Thyroid gland (tissue), 4 donors: ENCODE results near the gene SPPL2C. TPM values are rescaled to one million over a fixed set of nuclear protein-coding genes. Genes with fewer than 3 reads are reported as not detected.
A peak's percentile ranks its signal among the peaks of the same experiment; 100 is the strongest.

Source experiments
- DNase-seq, 2 donors: peaks; one replicate each; pipeline ENCODE4 v3.0.0-alpha.2; 2019
- H3K27ac ChIP-seq, 3 donors: fragments of 200-600 bp; sonication (generic); 1 replicate in 2 of 3; 2 replicates in 1 of 3; pipeline ENCODE4 v1.5.1; 2016 to 2019; ENCODE audit warnings: mild to moderate bottlenecking in 1 of 3, moderate library complexity in 1 of 3
- H3K27me3 ChIP-seq: fragments of 200-600 bp; sonication (generic); one replicate; pipeline ENCODE4 v1.5.1; 2019
- H3K36me3 ChIP-seq, 2 donors: fragments of 200-600 bp; sonication (generic); one replicate each; pipeline ENCODE4 v1.5.1; 2016 to 2019
- H3K4me1 ChIP-seq, 2 donors: fragments of 200-600 bp; sonication (generic); one replicate each; pipeline ENCODE4 v1.5.1; 2017 to 2019
- H3K4me3 ChIP-seq, 3 donors: fragments of 200-600 bp; sonication (generic); replicated peaks in 1 of 3; 1 replicate in 2 of 3; 2 replicates in 1 of 3; pipeline ENCODE4 v1.5.1; 2016; ENCODE audit warnings: mild to moderate bottlenecking in 1 of 3
- H3K9me3 ChIP-seq: fragments of 200-600 bp; sonication (generic); one replicate; pipeline ENCODE4 v1.5.1; 2017
- CTCF ChIP-seq, 6 experiments: fragments of 200-600 bp in 3 of 6; fragments of 450-650 bp in 3 of 6; sonication (generic) in 3 of 6; IDR thresholded peaks; one replicate each; pipeline ENCODE4 v1.5.1; 2016 to 2019; ENCODE audit warnings: antibody characterized with exemption in 6 of 6, mild to moderate bottlenecking in 2 of 6, inconsistent platforms in 1 of 6, moderate library complexity in 1 of 6
- POLR2A ChIP-seq, 2 donors: fragments of 450-650 bp; IDR thresholded peaks; one replicate each; pipeline ENCODE4 v1.6.1; 2017; ENCODE audit warnings: antibody characterized with exemption in 2 of 2, mild to moderate bottlenecking in 2 of 2, moderate library complexity in 1 of 2
- WGBS, 2 donors: methylation state at CpG; one replicate each; pipeline ENCODE4 v1.1.5; 2017; 5-methylcytosine and 5-hydroxymethylcytosine counted together
- intact Hi-C: fragments of 100-400 bp; cut with DNase I; formaldehyde crosslinking; loops from one replicate; pipeline ENCODE4 v1.15.1; 2023
- total RNA-seq, 4 donors: library from RNA; depleted of rRNA; stranded (reverse); fragments of >200 nt; gene quantifications; one replicate each; pipeline ENCODE4 v1.2.3, GENCODE V29; 2016

The SPPL2C gene
- total RNA-seq, 4 donors from 2014 or later, result 0.13 TPM; not detected in 3

DNA sequence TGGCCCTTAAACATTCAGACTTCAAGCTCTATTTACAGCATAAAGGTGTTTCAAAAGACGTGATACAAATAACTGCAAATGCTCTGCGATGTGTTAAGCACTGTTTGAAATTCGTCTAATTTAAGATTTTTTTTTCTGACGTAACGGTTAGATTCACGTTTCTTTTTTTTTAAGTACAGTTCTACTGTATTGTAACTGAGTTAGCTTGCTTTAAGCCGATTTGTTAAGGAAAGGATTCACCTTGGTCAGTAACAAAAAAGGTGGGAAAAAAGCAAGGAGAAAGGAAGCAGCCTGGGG lies 49.0 kb downstream of the SPPL2C start:
- H3K36me3 ChIP-seq, result no peaks in the 10 kb centered on the region
- DNase-seq, result no peak
- H3K4me1 ChIP-seq, result peaks cover 21 to 33% of the 10 kb centered on the region in 2 donors
- H3K27ac ChIP-seq, result peak overlapping the region in 1 of 3 donors; percentile 73
- intact Hi-C loops, result no loop called here
- H3K27me3 ChIP-seq, result peaks cover 7% of the 10 kb centered on the region
- 52 to 67% methylated on average over 7 of the region's 7 CpGs for WGBS, 2 donors
- H3K9me3 ChIP-seq, result no peaks in the 10 kb centered on the region
- H3K4me3 ChIP-seq, result peak overlapping the region; percentile 22 to 80 (median 60)
- TF ChIP-seq POLR2A (IDR thresholded peaks at IDR 0.05) (no peak), CTCF (IDR thresholded peaks at IDR 0.05) (no peak)

DNA sequence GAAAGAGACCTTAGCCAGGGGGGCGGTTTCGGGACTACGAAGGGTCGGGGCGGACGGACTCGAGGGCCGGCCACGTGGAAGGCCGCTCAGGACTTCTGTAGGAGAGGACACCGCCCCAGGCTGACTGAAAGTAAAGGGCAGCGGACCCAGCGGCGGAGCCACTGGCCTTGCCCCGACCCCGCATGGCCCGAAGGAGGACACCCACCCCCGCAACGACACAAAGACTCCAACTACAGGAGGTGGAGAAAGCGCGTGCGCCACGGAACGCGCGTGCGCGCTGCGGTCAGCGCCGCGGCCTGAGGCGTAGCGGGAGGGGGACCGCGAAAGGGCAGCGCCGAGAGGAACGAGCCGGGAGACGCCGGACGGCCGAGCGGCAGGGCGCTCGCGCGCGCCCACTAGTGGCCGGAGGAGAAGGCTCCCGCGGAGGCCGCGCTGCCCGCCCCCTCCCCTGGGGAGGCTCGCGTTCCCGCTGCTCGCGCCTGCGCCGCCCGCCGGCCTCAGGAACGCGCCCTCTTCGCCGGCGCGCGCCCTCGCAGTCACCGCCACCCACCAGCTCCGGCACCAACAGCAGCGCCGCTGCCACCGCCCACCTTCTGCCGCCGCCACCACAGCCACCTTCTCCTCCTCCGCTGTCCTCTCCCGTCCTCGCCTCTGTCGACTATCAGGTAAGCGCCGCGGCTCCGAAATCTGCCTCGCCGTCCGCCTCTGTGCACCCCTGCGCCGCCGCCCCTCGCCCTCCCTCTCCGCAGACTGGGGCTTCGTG lies 49.5 kb downstream of the SPPL2C start, which contains the start of gene MAPT:
Gene MAPT, plus strand, starts transcription at position 533 of the 763 bp plus-strand sequence. CDS start 67,784 bp downstream, outside the sequence.
- peak within 1 kb of the TSS; percentile 60 to 80 (median 76) for H3K4me3 ChIP-seq
- WGBS, 2 donors, result 5 to 6% methylated on average over 18 to 33 of the region's 97 CpGs
- intact Hi-C loops, result no loop called here

GRCh38 chr17:45895304-45895968 lies 50.8 kb downstream of the SPPL2C start:
- peak; percentile 6 to 7 for DNase-seq
- H3K27ac ChIP-seq, result no peak overlapping the region
- WGBS, 2 donors, result 1% methylated on average over 23 to 28 of the region's 63 CpGs

More for the DNA sequence above, 49.5 kb downstream of the SPPL2C start, which contains the start of gene MAPT:
- H3K9me3 ChIP-seq, result no peaks in the 10 kb centered on the region
- no peaks in the 10 kb centered on the region for H3K36me3 ChIP-seq
- H3K27me3 ChIP-seq, result peaks cover 7% of the 10 kb centered on the region
- peaks cover 21 to 33% of the 10 kb centered on the region in 2 donors for H3K4me1 ChIP-seq
- H3K27ac ChIP-seq, result peak within 1 kb of the TSS in 1 of 3 donors; percentile 73
- TF ChIP-seq POLR2A (IDR thresholded peaks at IDR 0.05), result peak in 1 of 2 donors; percentile 50
- peak in 5 of 6 experiments; percentile 69 to 100 (median 98) for TF ChIP-seq CTCF (IDR thresholded peaks at IDR 0.05)
- peak; percentile 87 to 91 for DNase-seq

GRCh38 chr17:45895969-45896785 lies 51.5 kb downstream of the SPPL2C start:
- no peak for DNase-seq

More at GRCh38 chr17:45895304-45895968, 50.8 kb downstream of the SPPL2C start:
- no peak for TF ChIP-seq CTCF (IDR thresholded peaks at IDR 0.05)
- no peak for TF ChIP-seq POLR2A (IDR thresholded peaks at IDR 0.05)
- Histone ChIP-seq H3K9me3 (no peaks in the 10 kb centered on the region), H3K4me3 (peak overlapping the region in 2 of 3 donors; percentile 60 to 80), H3K4me1 (peaks cover 21 to 33% of the 10 kb centered on the region in 2 donors), H3K27me3 (peaks cover 7% of the 10 kb centered on the region), H3K36me3 (no peaks in the 10 kb centered on the region)
- intact Hi-C loops, result no loop called here

More at GRCh38 chr17:45895969-45896785, 51.5 kb downstream of the SPPL2C start:
- no peak overlapping the region for H3K27ac ChIP-seq
- H3K27me3 ChIP-seq, result peaks cover 7% of the 10 kb centered on the region
- H3K4me3 ChIP-seq, result no peak overlapping the region
- intact Hi-C loops, result no loop called here
- no peaks in the 10 kb centered on the region for H3K9me3 ChIP-seq
- no peaks in the 10 kb centered on the region for H3K36me3 ChIP-seq
- H3K4me1 ChIP-seq, result peaks cover 21 to 33% of the 10 kb centered on the region in 2 donors
- TF ChIP-seq POLR2A (IDR thresholded peaks at IDR 0.05), result no peak
- TF ChIP-seq CTCF (IDR thresholded peaks at IDR 0.05), result no peak
- 4 to 5% methylated on average over 33 to 34 of the region's 55 CpGs for WGBS, 2 donors

Other genes starting within 250 kb of the SPPL2C start
- gene CRHR1, start 60.6 kb upstream of the SPPL2C start, total RNA-seq, result not detected
- 1 to 10 TPM in 2 of 4 donors, under 1 TPM in 2; 0.54 to 1.8 (median 0.92) TPM for gene MAPT, start 49.7 kb downstream of the SPPL2C start, total RNA-seq
- gene STH, start 154.4 kb downstream of the SPPL2C start, total RNA-seq, result not detected